Stimulated activated naive CD4-positive, alpha-beta T cell (primary cell): Measurements from ENCODE around the gene MAST4.
"Not testable (repeated sequence)": the region's sequence is repeated elsewhere in the genome, so short reads cannot be mapped to it uniquely, and the experiment has no call there.

Experiments
- DNase-seq, 6 experiments: peaks; one replicate each; lab custom pipeline; 2025; lab: John Stamatoyannopoulos, UW

Gene MAST4

DNA sequence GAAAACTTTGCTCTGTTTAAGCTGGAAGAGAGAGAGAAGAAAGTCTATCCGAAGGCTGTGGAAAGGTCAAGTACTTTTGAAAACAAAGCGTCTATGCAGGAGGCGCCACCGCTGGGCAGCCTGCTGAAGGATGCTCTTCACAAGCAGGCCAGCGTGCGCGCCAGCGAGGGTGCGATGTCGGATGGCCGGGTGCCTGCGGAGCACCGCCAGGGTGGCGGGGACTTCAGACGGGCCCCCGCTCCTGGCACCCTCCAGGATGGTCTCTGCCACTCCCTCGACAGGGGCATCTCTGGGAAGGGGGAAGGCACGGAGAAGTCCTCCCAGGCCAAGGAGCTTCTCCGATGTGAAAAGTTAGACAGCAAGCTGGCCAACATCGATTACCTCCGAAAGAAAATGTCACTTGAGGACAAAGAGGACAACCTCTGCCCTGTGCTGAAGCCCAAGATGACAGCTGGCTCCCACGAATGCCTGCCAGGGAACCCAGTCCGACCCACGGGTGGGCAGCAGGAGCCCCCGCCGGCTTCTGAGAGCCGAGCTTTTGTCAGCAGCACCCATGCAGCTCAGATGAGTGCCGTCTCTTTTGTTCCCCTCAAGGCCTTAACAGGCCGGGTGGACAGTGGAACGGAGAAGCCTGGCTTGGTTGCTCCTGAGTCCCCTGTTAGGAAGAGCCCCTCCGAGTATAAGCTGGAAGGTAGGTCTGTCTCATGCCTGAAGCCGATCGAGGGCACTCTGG, 567.8 kb downstream of the MAST4 start:
- DNase-seq, result no peak

DNA sequence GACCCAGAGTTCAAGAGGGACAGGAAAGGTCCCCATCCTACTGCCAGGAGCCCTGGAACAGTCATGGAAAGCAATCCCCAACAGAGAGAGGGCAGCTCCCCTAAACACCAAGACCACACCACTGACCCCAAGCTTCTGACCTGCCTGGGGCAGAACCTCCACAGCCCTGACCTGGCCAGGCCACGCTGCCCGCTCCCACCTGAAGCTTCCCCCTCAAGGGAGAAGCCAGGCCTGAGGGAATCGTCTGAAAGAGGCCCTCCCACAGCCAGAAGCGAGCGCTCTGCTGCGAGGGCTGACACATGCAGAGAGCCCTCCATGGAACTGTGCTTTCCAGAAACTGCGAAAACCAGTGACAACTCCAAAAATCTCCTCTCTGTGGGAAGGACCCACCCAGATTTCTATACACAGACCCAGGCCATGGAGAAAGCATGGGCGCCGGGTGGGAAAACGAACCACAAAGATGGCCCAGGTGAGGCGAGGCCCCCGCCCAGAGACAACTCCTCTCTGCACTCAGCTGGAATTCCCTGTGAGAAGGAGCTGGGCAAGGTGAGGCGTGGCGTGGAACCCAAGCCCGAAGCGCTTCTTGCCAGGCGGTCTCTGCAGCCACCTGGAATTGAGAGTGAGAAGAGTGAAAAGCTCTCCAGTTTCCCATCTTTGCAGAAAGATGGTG, 568.8 kb downstream of the MAST4 start:
- DNase-seq, result no peak

DNA sequence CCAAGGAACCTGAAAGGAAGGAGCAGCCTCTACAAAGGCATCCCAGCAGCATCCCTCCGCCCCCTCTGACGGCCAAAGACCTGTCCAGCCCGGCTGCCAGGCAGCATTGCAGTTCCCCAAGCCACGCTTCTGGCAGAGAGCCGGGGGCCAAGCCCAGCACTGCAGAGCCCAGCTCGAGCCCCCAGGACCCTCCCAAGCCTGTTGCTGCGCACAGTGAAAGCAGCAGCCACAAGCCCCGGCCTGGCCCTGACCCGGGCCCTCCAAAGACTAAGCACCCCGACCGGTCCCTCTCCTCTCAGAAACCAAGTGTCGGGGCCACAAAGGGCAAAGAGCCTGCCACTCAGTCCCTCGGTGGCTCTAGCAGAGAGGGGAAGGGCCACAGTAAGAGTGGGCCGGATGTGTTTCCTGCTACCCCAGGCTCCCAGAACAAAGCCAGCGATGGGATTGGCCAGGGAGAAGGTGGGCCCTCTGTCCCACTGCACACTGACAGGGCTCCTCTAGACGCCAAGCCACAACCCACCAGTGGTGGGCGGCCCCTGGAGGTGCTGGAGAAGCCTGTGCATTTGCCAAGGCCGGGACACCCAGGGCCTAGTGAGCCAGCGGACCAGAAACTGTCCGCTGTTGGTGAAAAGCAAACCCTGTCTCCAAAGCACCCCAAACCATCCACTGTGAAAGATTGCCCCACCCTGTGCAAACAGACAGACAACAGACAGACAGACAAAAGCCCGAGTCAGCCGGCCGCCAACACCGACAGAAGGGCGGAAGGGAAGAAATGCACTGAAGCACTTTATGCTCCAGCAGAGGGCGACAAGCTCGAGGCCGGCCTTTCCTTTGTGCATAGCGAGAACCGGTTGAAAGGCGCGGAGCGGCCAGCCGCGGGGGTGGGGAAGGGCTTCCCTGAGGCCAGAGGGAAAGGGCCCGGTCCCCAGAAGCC, 569.6 kb downstream of the MAST4 start:
- peak; percentile 45 to 85 (median 69) for DNase-seq

DNA sequence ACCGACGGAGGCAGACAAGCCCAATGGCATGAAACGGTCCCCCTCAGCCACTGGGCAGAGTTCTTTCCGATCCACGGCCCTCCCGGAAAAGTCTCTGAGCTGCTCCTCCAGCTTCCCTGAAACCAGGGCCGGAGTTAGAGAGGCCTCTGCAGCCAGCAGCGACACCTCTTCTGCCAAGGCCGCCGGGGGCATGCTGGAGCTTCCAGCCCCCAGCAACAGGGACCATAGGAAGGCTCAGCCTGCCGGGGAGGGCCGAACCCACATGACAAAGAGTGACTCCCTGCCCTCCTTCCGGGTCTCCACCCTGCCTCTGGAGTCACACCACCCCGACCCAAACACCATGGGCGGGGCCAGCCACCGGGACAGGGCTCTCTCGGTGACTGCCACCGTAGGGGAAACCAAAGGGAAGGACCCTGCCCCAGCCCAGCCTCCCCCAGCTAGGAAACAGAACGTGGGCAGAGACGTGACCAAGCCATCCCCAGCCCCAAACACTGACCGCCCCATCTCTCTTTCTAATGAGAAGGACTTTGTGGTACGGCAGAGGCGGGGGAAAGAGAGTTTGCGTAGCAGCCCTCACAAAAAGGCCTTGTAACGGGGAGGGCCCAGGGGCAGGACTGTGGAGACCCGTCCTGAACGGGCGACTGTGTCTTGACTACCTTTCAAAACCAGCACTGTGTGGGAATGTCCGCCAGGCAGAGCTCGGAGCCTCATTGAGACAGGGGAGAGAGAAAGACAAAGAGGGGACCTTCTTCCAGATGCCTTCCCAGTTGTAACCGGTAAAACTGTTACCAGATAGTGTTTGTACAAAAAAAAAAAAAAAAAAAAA, 570.5 kb downstream of the MAST4 start:
- DNase-seq, result peak in 5 of 6 experiments; percentile 15 to 59 (median 38)

DNA sequence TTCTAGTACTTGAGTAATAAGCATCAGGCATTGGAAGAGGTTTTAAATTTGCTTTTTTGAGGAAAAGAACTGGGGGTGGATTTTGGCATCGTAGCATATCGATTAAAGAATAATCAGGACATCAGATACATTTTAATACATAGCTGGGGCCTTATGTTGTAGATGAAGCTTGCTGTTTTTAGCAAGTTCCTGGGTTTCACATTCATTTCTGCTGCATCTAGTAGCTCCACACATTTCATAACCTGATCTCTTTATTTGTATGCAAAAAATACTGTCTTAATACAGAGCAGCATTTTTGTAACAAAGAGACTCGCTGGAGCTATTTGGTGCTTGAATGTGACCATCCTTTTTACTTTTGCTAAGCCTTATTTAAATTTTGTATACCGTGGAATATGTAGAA, 571.9 kb downstream of the MAST4 start:
- DNase-seq, result no peak

DNA sequence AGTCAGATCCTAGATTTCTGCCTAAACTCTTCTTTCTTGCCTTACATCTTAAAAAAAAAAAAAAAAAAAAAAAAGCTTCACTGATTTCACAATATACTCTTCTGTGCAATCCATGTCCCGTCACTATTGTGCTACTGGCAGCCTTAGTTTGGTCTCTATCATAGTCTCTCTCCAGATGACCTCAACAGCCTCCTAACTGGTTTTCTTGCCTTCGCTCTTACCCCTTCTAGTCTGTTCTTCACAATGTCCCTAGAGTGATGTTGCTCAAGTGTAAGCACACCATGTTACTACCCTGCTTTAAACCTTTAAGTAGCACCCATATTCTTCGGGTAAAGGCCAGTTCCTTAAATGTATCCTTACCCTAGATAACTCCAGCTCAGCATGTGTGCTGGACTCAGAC, 574.6 kb downstream of the MAST4 start:
- DNase-seq, result no peak

DNA sequence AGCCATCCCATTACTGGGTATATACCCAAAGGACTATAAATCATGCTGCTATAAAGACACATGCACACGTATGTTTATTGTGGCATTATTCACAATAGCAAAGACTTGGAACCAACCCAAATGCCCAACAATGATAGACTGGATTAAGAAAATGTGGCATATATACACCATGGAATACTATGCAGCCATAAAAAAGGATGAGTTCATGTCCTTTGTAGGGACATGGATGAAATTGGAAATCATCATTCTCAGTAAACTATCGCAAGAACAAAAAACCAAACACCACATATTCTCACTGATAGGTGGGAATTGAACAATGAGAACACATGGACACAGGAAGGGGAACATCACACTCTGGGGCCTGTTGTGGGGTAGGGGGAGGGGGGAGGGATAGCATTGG, 577.2 kb downstream of the MAST4 start:
- DNase-seq, result not testable (repeated sequence)

DNA sequence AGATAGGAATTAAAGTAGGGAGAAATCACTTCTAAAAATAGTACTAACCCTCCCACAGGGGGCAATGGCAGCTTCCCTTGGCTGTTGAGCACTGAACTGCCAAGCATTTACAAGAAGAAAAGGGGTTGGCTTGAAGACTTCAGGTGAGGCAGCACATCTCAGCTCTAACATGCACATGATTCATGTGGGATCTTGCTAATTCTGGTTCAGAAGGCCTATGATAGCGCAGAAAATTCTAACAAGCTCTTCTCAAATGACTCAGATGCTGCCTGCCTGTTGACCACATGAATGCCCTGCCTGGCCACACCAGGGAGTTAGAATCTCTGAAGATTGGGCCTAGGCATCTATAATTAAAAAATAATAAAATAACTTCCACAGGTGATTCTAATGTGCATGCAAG, 577.8 kb downstream of the MAST4 start:
- DNase-seq, result no peak

DNA sequence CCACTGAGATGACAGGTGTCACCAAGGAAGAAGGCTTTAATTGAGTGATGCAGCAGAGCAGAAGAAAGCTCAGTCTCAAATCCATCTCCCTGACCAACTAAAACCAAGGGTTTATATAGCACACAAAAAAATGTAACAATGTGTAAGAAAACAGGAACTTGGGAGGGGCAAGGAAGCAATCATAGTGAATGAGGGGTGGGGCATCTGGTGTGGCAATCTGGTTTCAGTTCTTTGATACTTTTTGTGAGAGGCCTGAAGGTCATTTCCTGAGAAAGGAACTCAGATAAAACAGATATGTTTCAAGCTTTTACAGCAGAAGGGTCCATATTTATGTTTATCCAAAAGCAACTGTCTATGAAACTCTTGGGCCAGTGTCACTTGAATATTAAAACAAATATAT, 580.7 kb downstream of the MAST4 start:
- no peak for DNase-seq

DNA sequence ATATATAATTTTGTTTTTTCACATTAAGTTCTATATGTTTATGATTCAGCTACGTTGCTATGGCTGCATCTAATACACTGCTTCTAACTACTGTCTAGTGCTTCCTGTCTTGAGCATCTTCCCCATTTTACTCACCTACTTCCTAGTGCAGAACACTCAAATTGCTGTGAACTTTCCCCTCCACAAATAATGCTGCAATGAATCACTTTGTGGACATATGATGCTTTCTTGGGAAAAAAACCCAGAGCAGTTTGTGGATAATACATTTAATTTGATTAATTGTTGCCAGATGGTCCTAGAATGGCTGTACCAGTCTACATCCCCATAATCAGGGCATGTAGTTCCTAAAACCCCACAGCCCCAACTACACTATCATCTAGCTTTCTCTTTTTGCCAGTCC, 581.9 kb downstream of the MAST4 start:
- DNase-seq, result no peak

DNA sequence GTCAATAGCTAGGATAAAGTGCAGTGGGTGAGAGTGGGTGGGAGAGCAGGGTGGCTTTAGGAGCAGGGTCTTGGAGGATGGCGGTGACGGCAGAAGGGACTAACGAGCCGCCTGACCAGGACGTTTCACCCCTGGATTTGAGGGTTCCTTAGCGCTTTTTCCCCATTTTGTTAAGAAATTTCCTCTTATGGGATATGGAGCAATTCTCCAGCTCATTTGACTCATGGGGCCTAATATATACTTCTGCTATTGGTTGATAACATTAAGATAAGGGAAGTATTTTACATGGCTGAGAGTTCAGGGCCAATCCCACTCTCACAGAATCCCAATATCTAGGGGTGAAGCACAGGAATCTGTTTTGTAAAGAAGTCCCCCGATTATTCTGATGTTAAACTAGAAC, 582.8 kb downstream of the MAST4 start:
- no peak for DNase-seq

DNA sequence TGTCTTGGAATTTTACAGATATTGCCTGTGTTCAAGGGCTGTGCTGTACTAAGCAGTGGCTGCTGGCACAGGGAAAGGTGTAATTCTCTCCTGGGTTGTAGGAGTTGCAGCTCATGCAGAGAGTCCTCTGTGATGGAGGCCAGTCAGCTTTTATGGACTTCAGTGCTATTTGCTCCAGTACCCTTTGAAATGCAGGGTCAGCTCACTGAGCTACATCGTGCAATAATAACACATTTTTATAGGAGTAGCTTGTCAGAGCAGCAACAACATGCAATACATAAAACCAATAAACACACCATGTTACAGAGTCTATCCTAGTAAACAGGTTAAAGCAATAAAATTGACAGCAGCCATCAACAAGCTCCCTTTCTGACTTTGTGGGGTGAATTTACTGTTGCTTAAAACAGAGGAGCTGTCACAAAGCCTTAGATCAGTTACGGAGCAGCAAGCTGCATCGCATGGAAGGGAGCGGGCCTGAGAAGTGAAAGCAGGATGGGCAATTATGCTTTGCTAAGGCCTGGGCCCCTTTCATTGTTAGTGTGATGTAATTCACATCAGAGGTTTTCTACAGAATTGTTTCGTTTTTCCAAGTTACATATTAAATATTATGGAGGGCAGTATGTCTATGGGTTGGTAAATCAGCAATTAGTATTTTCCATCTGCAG, 583.6 kb downstream of the MAST4 start:
- DNase-seq, result no peak

DNA sequence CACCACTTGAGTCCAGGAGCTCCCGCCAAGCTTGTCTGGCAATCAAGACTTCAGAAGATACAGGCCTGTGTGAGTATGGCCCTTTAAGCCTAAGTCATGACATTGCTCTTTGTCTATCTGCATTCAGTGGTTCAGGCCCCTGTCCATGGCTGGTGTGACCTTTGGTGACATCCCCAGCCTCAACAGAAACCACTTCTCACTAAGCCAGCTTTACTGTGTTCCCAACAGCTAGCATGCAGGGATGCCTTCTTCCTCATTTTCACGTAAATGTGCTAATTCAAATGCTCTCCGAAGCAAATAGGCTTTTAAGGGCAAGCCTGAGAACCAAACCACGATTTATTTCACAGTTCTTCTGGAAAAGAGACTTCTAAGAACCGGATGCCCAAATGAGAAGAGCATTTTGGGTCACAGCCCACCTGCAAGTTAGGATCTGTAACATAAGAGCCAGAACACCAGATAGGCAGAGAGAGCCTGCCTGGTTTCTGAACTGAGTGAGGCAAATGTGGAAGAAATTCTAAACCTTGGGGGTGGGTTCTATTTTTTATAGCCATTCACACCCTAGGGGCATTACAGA, 585.5 kb downstream of the MAST4 start:
- peak in 2 of 6 experiments; percentile 25 to 27 for DNase-seq

DNA sequence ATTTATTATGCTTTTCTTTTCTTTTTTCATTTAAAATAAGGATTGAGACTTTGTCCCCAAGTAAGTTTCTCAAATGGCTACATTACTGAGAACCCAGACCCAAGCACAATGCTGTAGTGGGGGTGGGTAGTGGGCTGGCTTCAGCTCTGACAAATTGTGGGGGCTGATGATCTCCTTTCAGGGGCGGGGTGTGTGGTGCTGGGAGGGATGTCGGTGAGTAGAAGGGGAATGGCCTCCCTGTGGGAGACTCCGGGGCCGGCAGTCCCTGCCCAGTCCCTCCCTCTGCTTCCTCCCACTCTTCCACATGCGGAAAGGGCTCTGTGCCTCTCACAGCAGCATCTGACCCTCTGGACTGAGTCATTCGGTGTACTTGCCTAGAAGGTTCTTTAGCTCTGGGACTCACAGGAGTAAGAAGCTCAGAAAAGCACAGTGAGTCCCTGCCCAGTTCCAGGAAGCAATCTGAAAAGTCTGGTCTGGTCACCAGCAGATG, 586.2 kb downstream of the MAST4 start:
- no peak for DNase-seq

DNA sequence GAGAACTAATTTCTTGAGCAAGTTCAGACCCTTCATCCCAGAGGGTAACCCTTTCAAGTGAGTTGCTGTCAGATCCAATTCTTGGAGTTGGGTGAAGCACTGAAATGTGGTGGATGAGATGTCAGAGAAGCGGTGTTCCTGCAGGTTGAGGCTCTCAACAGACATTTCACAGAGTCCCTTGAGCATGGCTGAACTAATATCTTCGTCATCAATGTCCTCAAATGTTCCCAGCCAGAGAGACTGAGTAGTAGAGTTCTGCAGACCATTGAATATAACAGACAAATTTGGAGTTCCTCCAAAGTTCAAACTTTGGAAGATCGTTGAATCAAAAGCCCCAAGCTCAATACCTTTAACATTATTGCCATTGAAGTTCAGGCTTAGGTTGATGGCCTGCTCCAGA, 587.7 kb downstream of the MAST4 start:
- no peak for DNase-seq

DNA sequence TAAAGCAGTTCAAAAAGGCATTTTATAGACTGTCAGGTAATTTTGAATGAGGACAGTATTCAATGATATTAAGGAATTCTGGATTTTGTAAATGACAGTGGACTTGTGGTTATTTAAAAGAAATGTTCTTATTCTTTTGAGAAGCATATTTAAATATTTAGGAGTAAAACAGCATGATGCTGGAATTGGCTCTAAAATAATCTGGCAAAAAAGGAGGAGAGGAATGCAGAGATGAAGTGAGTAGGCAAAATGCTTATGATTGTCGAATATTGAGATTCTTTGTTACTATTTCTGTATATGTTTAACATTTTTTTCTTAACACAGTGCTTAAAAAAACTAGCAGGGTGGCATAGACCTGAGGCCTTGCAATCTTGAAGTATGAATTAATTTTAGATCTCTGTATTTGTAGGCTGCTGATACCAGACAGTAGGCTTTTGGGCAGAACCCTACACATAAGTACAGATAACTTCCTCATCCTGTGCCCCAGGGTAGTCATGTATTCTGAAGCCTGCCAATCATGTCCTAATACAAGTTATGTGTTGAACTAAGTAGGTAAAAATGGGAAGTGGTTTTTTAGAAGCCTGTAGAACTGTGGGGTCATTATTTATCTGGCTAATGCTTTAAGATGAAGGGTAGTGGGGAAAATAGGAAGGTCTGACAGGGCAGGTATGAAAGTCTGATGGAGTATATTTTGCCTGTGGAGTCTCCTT, 591.0 kb downstream of the MAST4 start:
- peak in 1 of 6 experiments; percentile 5 for DNase-seq

DNA sequence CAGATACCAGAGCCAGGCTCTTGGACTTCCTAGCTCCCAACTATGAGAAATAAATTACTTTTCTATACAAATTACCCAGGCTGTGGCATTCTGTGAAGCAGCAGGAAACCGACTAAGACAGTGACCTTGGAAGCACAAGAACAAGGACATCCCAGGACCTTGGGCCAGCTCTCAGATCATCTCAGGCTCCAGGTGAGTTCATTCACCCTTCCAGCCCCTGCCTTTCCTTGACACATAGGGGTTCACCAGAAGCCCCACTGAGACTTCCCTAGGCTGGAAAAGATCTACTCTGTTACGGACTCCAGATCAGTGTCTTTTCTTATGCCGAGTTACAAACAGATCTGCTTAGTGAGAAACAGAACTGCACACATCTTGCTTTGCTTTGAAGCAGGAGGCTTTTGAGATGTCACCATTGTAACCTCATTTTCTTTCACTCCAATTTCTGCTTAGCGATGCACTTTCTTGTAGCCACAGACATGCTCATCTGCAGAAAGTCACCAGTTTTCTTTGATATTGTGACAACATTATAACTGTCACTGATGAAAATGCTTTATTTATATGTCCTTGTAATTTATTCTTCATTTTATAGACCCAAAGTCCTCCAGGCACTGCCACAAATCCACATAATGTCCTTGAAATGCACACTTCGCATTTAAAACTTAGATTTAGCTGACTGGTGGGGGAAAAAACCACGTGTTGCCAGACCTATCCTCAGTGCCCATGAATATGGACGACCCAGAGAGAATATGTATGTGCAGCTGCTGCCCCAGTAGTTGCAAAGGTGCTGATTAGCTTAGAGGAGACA, 592.3 kb downstream of the MAST4 start:
- peak in 2 of 6 experiments; percentile 10 to 19 for DNase-seq

DNA sequence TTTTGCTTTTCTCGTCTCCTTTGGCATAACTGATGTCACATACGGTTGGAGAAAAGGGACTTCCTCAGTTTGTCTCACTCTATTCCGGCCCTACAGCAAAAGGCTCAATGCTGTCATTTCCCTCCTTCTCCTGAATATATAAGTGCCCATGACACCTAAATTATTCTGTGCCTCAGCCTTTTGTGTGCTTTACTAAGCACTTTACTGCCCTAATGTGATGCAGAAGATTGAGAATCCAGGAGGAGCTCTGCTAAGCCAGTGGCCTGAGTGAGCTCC, 592.8 kb downstream of the MAST4 start:
- DNase-seq, result no peak

DNA sequence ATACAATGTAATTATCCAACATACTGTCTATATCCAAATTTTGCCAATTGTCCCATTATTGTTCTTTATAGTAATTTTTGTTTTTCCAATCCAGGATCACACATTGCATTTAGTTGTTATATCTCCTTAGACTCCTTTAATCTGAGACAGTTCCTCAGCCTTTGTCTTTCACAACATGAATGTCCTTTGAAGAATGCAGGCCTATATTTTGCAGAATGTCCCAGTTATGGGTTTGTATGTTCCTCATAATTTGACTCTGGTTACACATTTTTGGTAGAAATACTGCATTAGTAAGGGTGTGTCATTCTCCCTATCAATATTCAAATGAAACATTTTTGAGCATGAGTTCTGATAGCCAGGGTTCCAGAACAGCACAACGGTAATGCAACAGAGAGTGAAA, 593.7 kb downstream of the MAST4 start:
- DNase-seq, result no peak
